BLaER1 (cell line): ENCODE data around the gene EZR.
A peak's percentile ranks its signal among the peaks of the same experiment; 100 is the strongest.

Source experiments
- H3K27ac ChIP-seq: shearing (Covaris generic); formaldehyde crosslinking; 2 replicates; pipeline ENCODE4 v1.8.1; 2022
- H3K27me3 ChIP-seq: shearing (Covaris generic); formaldehyde crosslinking; 2 replicates; pipeline ENCODE4 v1.8.1; 2022
- H3K36me3 ChIP-seq: shearing (Covaris generic); formaldehyde crosslinking; 2 replicates; pipeline ENCODE4 v1.8.1; 2022
- H3K4me1 ChIP-seq: shearing (Covaris generic); formaldehyde crosslinking; 2 replicates; pipeline ENCODE4 v1.8.1; 2022
- H3K4me2 ChIP-seq: shearing (Covaris generic); formaldehyde crosslinking; 2 replicates; pipeline ENCODE4 v1.8.1; 2022
- H3K4me3 ChIP-seq: shearing (Covaris generic); formaldehyde crosslinking; 2 replicates; pipeline ENCODE4 v1.8.1; 2022
- H3K9ac ChIP-seq: shearing (Covaris generic); formaldehyde crosslinking; 2 replicates; pipeline ENCODE4 v1.8.1; 2022
- H3K9me3 ChIP-seq: shearing (Covaris generic); formaldehyde crosslinking; 2 replicates; pipeline ENCODE4 v1.8.1; 2022
- H4K20me1 ChIP-seq: shearing (Covaris generic); formaldehyde crosslinking; 2 replicates; pipeline ENCODE4 v1.8.1; 2022
- Cebpa-rat ChIP-seq: shearing (Covaris generic); IDR thresholded peaks from 2 replicates; pipeline ENCODE4 v1.8.1; 2022

EZR gene

GRCh38 chr6:158810155-158811095, 8.7 kb downstream of the EZR start:
- Histone ChIP-seq H3K27me3 (no peaks in the 10 kb centered on the region), H3K4me3 (no peak overlapping the region), H4K20me1 (peaks cover 100% of the 10 kb centered on the region), H3K9me3 (no peaks in the 10 kb centered on the region), H3K9ac (no peak overlapping the region), H3K4me2 (peak overlapping the region; percentile 83), H3K27ac (no peak overlapping the region), H3K36me3 (peaks cover 50% of the 10 kb centered on the region), H3K4me1 (peaks cover 100% of the 10 kb centered on the region)
- TF ChIP-seq Cebpa-rat: no peak

- peak overlapping the region; percentile 83 for H3K4me2 ChIP-seq
- no peak for TF ChIP-seq Cebpa-rat
- peaks cover 97% of the 10 kb centered on the region for H4K20me1 ChIP-seq
- H3K4me3 ChIP-seq: peak overlapping the region; percentile 27; the same call in 1 of the 2 replicates
- H3K27ac ChIP-seq: peak overlapping the region; percentile 7; the same call in 1 of the 2 replicates
- no peaks in the 10 kb centered on the region for H3K9me3 ChIP-seq
- no peak overlapping the region; the same call in 1 of the 2 replicates for H3K9ac ChIP-seq
- H3K4me1 ChIP-seq: peaks cover 99% of the 10 kb centered on the region
- H3K27me3 ChIP-seq: no peaks in the 10 kb centered on the region
- peaks cover 40% of the 10 kb centered on the region for H3K36me3 ChIP-seq
Observed at GRCh38 chr6:158808941-158809678, 10.1 kb downstream of the EZR start.

- peaks cover 97% of the 10 kb centered on the region for H3K4me1 ChIP-seq
- H3K27me3 ChIP-seq: no peaks in the 10 kb centered on the region
- H3K36me3 ChIP-seq: peaks cover 36% of the 10 kb centered on the region
- H3K9me3 ChIP-seq: no peaks in the 10 kb centered on the region
- H3K4me3 ChIP-seq: peak overlapping the region; percentile 27
- peaks cover 95% of the 10 kb centered on the region for H4K20me1 ChIP-seq
- H3K9ac ChIP-seq: no peak overlapping the region
- no peak for TF ChIP-seq Cebpa-rat
- peak overlapping the region; percentile 83 for H3K4me2 ChIP-seq
- H3K27ac ChIP-seq: no peak overlapping the region; the same call in 1 of the 2 replicates
Observed at GRCh38 chr6:158808442-158808833, 10.7 kb downstream of the EZR start.

GRCh38 chr6:158807515-158808441, 11.4 kb downstream of the EZR start:
- Histone ChIP-seq H3K4me3 (no peak overlapping the region), H3K27me3 (no peaks in the 10 kb centered on the region), H4K20me1 (peaks cover 93% of the 10 kb centered on the region), H3K36me3 (peaks cover 29% of the 10 kb centered on the region), H3K4me2 (peak overlapping the region; percentile 83), H3K9me3 (no peaks in the 10 kb centered on the region), H3K9ac (no peak overlapping the region), H3K27ac (no peak overlapping the region), H3K4me1 (peaks cover 96% of the 10 kb centered on the region)
- no peak for TF ChIP-seq Cebpa-rat

- Histone ChIP-seq H3K27ac (peak overlapping the region; percentile 29; the same call in 1 of the 2 replicates), H3K27me3 (no peaks in the 10 kb centered on the region), H3K4me3 (no peak overlapping the region), H3K4me2 (peak overlapping the region; percentile 83), H3K9me3 (no peaks in the 10 kb centered on the region), H3K9ac (no peak overlapping the region), H3K36me3 (peaks cover 21% of the 10 kb centered on the region), H4K20me1 (peaks cover 93% of the 10 kb centered on the region), H3K4me1 (peaks cover 96% of the 10 kb centered on the region)
- no peak for TF ChIP-seq Cebpa-rat
Observed at GRCh38 chr6:158805698-158806377, 13.3 kb downstream of the EZR start.

- Histone ChIP-seq H3K4me3 (peak overlapping the region; percentile 59), H3K27me3 (no peaks in the 10 kb centered on the region), H3K4me2 (peak overlapping the region; percentile 99), H3K9me3 (no peaks in the 10 kb centered on the region), H3K4me1 (peaks cover 96% of the 10 kb centered on the region), H4K20me1 (peaks cover 93% of the 10 kb centered on the region), H3K27ac (peak overlapping the region; percentile 87), H3K36me3 (peaks cover 27% of the 10 kb centered on the region), H3K9ac (peak overlapping the region; percentile 77)
- TF ChIP-seq Cebpa-rat: no peak
Observed at GRCh38 chr6:158804207-158804606, 15.0 kb downstream of the EZR start.

- H3K36me3 ChIP-seq: peaks cover 30% of the 10 kb centered on the region
- H3K4me1 ChIP-seq: peaks cover 96% of the 10 kb centered on the region
- TF ChIP-seq Cebpa-rat: no peak
- peaks cover 93% of the 10 kb centered on the region for H4K20me1 ChIP-seq
- peak overlapping the region; percentile 59 for H3K4me3 ChIP-seq
- peak overlapping the region; percentile 87 for H3K27ac ChIP-seq
- H3K9ac ChIP-seq: peak overlapping the region; percentile 77
- peak overlapping the region; percentile 99 for H3K4me2 ChIP-seq
- H3K27me3 ChIP-seq: no peaks in the 10 kb centered on the region
- no peaks in the 10 kb centered on the region for H3K9me3 ChIP-seq
Observed at GRCh38 chr6:158803733-158804143, 15.4 kb downstream of the EZR start.

GRCh38 chr6:158801655-158802294, 17.4 kb downstream of the EZR start:
- H3K27me3 ChIP-seq: no peaks in the 10 kb centered on the region
- H3K27ac ChIP-seq: peak overlapping the region; percentile 73
- peaks cover 93% of the 10 kb centered on the region for H4K20me1 ChIP-seq
- peaks cover 91% of the 10 kb centered on the region for H3K4me1 ChIP-seq
- no peak overlapping the region for H3K4me3 ChIP-seq
- peak overlapping the region; percentile 89 for H3K4me2 ChIP-seq
- no peak for TF ChIP-seq Cebpa-rat
- H3K9me3 ChIP-seq: no peaks in the 10 kb centered on the region
- H3K36me3 ChIP-seq: peaks cover 19% of the 10 kb centered on the region
- no peak overlapping the region for H3K9ac ChIP-seq
